ENCODE results near the gene INPP5B.
"Not testable (repeated sequence)": the region's sequence is repeated elsewhere in the genome, so short reads cannot be mapped to it uniquely, and the experiment has no call there.

GRCh38 chr1:37903921-37904320 is 42.9 kb downstream of the INPP5B start:
- TF ChIP-seq, protein P1, sequence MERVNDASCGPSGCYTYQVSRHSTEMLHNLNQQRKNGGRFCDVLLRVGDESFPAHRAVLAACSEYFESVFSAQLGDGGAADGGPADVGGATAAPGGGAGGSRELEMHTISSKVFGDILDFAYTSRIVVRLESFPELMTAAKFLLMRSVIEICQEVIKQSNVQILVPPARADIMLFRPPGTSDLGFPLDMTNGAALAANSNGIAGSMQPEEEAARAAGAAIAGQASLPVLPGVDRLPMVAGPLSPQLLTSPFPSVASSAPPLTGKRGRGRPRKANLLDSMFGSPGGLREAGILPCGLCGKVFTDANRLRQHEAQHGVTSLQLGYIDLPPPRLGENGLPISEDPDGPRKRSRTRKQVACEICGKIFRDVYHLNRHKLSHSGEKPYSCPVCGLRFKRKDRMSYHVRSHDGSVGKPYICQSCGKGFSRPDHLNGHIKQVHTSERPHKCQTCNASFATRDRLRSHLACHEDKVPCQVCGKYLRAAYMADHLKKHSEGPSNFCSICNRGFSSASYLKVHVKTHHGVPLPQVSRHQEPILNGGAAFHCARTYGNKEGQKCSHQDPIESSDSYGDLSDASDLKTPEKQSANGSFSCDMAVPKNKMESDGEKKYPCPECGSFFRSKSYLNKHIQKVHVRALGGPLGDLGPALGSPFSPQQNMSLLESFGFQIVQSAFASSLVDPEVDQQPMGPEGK (CRISPR knock-in tag; IDR thresholded peaks at IDR 0.05): not testable (repeated sequence)
- TF ChIP-seq ZNF609 (CRISPR knock-in tag; IDR thresholded peaks at IDR 0.05; ENCODE audit: borderline replicate concordance); CEBPZ (IDR thresholded peaks at IDR 0.05; ENCODE audit: low read length); POLR2AphosphoS5 (IDR thresholded peaks at IDR 0.05; ENCODE audit: low read depth, low read length); MAZ (IDR thresholded peaks at IDR 0.05; ENCODE audit: borderline replicate concordance, low read depth, low read length); MAZ (CRISPR knock-in tag; IDR thresholded peaks at IDR 0.05; ENCODE audit: low read depth); ZNF138 (CRISPR knock-in tag; IDR thresholded peaks at IDR 0.05; ENCODE audit: low read depth); ZNF44 (CRISPR knock-in tag; IDR thresholded peaks at IDR 0.05): not testable (repeated sequence)
- TF ChIP-seq, protein P2, sequence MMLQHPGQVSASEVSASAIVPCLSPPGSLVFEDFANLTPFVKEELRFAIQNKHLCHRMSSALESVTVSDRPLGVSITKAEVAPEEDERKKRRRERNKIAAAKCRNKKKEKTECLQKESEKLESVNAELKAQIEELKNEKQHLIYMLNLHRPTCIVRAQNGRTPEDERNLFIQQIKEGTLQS (CRISPR knock-in tag; IDR thresholded peaks at IDR 0.05): not testable (repeated sequence)
